HG03097 (cell line): ENCODE results near the gene PAQR8.

ENCODE experiments used
- ATAC-seq: cut with Tn5 transposase; IDR thresholded peaks from one replicate; pipeline ENCODE4 v1.9.1; 2021; ENCODE audit not compliant: unreplicated experiment, low FRiP score

The PAQR8 gene, protein sequence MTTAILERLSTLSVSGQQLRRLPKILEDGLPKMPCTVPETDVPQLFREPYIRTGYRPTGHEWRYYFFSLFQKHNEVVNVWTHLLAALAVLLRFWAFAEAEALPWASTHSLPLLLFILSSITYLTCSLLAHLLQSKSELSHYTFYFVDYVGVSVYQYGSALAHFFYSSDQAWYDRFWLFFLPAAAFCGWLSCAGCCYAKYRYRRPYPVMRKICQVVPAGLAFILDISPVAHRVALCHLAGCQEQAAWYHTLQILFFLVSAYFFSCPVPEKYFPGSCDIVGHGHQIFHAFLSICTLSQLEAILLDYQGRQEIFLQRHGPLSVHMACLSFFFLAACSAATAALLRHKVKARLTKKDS

DNA sequence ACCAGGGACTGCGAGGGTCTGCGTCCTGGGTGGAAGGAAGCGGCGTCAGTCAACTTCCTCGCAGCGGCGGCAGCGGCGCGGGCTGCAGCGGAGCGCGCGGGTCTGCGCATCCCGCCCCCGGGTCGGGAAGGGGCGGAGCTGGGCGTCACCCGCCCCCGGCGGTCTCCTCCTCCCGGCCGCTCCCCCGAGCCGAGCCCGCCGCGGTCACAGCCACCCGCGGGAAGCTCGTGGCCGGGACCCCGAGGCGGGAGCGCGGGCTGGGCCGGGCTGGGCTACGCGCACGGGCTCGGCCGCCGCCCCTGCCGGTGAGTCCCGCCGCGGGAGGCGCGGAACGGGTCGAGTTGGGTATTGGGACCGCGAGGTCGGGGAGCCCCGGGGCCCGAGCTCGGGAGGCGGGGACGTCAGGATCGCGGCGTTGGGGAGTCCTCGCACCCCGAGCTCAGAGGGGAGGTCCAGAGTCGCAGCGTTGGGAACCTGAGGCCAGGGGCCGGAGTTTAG, at the start of gene PAQR8:
TSS of gene PAQR8 (plus strand) at position 207 of the 498 bp plus-strand sequence. CDS start 41,063 bp downstream, outside the sequence.
- ATAC-seq, result peak; percentile 86

DNA sequence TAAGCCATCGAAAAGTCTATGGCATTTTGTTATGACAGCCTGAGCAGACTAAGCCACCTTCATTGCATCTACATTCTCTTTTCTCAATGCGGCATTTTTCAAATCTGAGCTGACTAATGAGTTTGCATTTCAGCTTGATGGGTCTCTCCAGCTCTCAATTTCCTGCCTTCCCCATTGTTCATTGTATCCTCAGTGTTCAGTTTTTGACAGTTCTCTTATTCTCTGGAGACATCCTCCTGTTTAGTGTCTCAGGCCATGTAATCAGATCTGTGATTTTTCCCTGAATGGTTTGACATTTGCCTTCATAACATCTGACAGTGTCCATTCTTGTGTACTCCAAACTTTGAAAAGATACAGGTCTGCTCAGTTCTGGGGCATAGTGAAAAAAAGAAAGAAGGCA, 49.5 kb upstream of the PAQR8 start:
- ATAC-seq, result no peak

DNA sequence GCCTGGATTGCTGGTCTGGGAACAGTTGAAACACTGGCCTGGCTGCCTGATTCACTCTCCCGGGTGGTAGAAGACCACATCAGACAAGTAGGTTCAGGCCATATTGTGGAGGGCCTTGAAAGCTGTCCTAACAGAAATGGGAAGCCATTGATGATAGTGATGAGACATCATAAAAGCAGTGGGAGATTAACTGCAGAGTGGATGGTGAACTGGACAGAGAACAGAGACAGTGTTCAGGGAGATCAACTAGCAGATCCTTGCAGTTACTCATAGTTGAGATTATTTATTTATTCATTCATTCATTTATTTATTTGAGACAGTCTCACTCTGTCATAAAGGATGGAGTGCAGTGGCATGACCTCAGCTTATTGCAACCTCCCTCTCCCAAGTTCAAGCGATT, 47.2 kb upstream of the PAQR8 start:
- no peak for ATAC-seq

DNA sequence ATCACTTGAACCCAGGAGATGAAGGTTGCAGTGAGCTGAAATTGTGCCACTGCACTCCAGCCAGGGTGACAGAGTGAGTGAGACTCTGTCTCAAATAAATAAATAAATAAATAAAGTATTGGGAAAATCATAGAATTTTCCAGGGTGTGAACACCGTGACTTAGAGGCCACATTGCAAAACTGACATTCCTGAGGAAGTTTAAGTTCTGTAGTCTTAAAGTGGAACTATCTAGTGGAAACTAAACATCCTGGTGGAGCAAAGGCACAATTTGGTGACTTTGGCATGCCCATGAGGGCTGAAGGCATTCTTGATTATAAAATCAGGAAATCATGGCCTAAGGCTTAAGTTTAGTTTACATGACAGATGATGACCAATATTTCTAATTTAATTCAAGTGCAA, 44.7 kb upstream of the PAQR8 start:
- no peak for ATAC-seq

DNA sequence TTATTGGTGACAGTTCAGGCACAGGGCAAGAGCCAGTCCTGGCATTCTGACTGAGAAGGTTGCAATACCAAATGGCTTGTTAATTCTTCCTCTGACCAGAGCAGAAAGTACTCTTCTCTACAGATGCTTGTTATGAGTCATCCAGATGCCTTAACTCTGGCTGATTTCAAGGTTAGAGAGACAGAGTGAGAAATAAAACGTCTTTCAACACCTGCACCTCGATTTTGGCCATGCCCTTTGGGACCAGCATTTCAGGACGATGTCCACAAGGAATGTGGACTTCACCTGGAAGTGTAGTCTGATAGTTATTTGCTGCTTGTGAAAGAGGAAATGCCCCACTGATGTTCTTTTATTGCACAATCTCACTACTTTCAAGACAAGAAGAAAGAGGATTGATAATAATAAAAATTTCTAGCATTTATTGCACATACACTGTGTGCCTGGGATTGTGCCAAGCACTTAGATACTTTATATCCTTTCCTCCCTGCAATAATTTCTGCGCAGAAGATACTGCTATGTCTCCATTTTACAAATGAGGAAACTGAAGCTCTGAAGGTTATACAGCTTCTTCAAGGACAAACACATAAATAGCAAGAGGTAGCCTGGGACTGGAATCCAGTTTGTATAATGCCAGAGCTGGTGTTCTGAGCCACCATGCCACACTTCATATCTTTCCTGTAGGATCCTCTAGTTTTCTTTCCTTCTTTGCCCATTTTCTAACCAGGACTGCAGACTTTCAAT, 43.9 kb upstream of the PAQR8 start:
- peak; percentile 100 for ATAC-seq

DNA sequence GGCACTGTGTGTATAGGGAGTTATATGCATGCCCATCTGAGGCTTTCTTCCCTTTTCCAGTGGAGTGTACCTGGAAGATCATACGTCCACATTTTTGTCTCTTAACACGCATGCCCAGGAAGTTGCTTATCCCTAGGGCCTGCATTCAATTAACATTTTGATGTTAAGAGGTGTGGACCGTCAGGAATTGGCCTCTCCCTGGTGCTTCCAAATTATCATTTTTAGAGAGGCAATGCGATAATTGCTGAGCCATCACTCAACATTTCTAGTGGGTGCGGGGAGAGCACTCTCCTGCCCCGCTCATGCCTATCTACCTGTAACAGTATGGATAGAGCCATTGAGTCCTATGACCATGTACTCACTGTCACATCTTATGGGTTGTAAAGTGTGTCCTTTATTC, 37.8 kb upstream of the PAQR8 start:
- ATAC-seq, result no peak

DNA sequence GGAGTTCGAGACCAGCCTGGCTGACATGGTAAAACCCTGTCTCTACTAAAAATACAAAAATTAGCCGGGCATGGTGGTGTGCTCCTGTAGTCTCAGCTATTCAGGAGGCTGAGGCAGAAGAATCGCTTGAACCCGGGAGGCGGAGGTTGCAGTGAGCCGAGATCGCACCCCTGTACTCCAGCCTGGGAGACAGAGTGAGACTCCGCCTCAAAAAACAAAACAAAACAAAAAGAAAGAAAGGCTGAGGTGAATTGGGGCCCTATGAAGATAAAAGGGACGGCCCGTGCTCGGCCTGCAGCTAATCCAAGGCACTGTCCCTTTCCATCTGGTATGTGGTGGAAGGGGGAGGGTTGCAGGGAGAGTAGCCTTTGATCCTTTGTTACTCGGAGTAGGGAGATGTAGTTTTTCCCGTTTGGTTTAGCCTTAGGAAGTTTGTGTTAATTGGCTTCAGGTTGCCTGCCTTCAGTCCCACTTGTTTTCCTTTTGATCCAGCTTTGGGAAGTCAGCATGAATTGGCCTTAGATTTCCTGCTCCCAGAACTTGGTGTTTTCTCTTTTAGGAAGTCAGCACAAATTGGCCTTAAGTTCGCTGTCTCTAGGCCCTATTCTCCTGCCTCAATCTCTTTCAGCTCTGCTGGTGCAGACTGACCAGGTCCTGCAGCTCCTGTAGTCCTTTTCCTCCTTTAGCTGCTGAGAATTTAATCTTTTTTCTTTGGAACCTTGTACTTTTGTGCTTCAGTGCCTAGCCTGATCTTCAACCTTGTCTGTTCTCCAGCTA, 36.1 kb upstream of the PAQR8 start:
- ATAC-seq, result no peak

DNA sequence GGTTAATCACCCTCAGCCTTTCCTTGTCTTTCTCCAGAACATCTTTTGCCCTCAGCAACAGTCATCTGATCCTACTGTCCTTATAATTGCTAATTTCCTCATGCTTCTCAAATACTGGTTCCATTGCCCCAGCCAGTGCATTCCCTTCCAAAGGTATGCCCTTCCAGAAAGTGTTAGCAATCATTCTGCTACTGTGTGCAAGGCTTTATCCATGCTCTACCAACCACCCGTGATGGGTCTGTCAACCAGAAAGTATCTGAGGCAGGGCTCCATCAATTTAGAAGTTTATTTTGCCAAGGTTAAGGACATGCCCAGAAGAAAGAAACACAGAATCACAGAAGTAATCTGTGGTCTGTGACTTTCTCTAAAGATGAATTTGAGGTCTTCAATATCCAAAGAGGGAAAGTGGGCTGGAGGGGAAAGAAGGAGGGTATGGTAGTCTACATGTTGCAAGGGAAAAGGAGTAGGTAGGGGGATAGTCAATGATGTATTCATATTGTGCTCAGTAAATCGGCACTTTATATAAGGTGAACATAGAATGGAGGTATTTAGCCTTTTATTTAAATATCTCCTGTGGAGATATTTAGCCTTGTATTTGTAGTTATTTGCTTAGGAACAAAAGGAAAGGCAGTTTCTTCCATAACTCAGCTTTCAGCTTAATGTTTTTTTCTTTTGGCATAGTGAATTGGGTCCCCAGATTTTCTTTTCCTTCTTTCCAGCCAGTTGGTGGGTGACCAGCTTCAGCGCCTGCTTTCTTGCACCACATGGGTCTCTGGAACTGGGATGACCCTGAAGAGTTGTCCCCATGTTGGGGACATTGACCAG, 35.2 kb upstream of the PAQR8 start:
- no peak for ATAC-seq

DNA sequence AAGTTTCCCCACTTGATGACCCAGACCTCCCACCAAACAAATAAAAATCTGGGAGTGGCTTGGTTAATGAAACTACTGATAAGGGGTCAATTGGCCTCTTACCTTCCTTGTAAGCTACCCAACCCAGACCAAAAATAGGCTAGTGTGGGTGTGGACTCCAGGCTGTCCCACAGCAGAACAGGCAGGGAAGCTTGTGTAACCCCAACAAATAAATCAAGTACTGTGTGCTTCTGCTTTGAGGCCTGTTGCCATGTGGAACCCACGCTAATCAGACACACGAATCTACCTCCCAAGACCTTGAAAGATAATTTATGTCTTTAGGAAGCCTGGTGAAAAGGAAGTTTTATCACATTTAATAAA, 33.7 kb upstream of the PAQR8 start:
- ATAC-seq, result no peak

DNA sequence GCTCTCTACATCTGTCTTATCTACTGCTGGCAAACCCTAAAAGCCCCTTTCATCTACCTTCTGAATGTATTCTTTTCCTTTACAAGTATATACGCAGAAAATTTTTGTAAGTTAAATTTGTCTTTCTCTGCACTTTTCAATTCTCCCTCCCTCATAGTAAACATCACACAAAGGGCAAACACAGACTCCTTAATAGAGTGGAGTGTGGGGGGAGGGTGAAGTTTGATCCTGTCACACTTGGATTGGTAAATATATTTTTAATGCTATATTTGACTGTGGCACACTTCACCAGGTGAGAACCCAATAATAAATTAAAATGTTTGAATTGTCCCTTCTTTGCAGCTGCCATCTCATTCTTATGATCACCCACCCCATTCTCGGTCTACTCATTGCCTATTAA, 33.2 kb upstream of the PAQR8 start:
- ATAC-seq, result no peak

DNA sequence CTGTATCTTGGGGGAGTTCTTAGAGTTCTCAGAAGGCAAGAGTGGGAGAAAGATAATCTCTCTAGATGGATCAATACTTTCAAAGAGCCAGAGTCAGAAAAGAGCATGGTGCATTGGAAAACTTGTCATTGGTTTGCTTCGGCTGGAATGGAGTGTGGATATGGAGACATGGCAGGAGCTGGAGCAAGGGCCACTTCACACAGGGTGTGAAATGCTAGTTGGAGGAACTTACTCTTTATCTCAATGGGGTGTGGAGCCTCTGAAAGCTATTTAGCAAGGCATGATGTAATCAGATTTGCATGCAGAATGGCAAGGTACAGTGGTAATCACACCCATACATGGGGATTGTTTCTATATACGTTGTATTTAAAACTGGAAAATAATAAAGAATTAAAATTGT, 31.5 kb upstream of the PAQR8 start:
- no peak for ATAC-seq

DNA sequence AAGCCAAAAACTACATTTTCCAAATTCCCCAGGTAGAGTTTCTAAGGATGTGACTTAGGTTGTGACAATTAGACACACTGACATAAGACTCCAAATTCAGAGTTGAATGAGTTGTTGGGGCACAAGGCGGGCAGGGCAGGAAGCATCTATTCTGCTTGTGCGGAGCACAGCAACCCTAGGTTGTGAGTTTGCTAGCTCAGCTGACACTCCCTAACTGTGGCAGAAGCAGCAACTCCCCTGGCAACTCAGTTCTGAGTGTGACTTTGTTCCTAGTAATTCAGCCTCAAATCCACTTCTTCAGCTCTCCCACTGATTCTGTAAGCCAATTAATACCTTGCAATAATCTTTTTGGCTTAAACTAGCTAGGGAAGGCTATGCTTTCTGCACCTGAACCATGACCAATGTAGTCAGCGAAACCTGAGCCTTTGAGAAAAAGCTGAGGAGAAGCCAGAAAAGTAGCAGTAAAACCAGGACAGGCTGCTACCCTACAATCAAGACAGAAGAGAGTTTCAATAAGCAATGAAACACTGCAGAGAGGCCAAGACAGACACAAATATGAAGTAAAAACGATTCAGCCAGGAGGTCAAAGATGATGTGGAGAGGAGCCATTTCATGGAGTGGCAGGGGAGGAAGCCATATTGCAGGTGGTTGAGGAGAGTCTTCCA, 30.0 kb upstream of the PAQR8 start:
- ATAC-seq, result no peak

DNA sequence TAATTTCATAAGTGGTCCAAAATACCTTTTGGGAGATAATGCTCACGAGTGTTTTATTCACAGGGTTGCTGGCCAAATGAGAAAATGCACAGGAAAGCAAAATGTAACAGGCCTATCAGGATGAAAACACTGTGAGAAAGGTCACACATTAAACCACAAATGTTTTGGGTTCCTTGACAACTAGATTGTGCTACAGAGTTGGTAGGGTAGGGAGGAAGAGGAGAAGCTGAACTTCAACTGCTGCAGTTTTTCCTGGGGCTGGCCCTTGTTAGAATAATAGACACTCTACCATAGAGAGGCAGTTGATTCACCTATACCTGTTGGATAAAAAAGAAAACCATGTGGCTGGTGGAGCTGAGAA, 28.1 kb upstream of the PAQR8 start:
- ATAC-seq, result no peak

DNA sequence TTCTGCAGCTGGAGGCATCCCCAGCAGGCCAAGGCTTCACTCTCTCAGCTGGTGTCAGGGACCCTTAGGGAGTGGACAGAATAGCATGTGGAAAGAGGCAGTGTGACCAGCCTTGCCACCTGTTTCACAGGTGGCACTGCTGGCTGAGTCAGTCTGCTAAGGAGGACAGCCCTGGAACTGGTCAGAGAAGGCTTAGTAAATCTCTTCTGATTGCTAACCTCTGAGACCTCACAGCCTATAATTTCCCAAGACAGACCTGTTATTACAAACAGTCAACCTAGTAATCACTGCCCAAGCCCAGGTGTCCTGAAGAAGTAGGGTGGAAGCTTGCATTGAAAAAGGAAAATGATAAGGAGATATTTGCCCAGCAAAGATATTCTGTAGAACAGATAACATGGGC, 26.4 kb upstream of the PAQR8 start:
- no peak for ATAC-seq

DNA sequence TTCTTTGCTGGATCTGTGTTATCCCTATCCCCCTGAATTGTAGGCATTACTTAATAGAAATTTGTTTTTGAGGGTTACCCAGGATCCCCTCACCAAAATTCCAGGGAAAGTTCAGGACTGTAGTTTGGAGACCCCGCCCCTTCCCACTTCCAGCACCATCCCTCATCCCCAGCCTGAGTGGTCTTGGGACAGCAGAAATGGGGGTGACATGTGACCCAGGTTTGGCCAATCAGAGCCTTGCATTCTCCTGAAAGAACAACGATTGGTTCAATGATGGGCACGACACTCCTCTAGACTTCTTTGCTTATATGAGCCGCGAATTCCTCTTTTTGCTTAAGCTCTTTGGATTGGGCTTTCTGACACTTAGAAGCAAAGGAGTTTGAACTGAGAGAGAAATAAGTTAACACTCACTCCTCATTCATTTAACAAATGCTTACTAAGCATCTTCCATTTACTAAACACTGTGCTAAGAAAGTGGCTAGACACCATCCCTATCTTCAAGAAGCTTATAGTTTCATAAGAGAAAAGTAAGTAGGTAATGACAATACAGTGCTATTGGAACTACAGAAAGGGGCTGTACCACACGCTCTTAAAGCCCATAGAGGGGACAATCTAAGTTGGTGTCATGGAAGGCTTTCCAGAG, 24.9 kb upstream of the PAQR8 start:
- ATAC-seq, result no peak

DNA sequence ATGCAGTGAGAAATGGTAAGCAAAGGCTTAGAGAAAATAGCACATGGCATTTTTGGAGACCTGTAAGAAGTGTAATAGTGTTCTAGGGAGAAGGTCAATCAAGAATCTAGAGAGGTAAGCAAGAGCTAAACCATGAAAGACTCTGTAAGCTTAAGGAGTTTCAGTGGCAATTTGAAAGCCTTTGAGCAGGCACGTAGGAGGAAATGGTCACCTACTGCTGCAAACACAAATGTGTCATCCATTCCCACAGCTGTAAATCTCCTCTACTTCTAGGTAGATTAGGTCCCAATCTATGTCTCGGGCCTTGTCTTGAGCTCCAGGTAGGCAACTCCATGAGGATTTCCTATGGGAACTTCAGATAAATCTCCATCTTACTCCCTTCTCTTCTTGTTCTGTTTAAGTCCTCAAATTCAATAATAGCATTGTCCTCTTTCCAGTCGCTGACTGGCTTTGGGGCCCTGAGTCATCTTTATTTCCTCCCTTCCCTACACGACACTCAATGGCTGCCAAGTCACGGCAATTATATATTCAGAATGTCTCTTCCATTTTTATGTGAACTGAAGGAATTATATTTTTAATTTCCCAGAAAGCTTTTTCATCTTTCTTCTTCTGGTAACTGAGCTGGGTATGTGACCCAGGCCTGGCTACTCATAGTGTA, 24.2 kb upstream of the PAQR8 start:
- ATAC-seq, result no peak

DNA sequence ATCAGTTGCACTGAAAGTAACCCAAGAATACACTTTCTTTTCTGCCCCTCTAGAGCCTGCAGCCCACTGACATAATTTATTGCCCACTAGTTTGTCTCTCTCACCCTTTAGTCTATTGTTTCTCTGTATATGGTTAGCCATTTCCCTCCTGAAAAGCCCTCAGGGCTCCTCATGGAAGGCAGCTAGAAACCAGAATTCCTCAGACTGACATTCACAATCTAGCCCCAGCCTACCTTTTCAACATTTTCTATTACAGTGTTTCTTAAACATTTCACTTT, 21.4 kb upstream of the PAQR8 start:
- no peak for ATAC-seq

DNA sequence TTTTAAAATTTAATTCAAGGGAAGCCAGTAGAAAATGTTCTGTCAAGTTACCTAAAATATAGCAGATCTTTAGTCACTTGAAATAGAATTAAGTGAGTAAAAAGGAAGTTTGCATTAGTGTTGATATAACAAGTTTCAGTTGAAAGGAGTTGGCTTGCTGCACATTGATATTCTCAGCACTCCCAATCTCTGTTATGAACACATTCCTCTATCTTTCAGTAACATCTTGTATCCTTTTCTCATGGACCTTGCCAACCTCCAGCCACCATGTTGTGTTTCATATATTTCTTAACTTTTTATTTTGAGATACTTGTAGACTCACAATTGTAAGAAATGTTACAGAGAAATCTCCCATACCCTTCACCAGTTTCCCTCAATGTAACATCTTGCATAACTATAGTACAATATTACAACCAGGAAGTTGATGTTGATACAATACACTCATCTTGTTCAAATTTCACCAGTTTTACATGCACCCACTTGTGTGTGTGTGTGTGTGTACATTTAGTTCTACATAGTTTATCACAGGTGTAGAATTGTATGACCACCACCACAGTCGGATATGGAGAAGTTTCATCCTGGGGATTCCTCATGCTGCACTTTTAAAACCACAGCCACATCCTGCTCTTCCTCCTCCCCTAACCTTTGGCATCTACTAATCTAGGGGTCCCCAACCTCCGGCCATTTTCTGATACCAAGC, 20.2 kb upstream of the PAQR8 start:
- ATAC-seq, result no peak

DNA sequence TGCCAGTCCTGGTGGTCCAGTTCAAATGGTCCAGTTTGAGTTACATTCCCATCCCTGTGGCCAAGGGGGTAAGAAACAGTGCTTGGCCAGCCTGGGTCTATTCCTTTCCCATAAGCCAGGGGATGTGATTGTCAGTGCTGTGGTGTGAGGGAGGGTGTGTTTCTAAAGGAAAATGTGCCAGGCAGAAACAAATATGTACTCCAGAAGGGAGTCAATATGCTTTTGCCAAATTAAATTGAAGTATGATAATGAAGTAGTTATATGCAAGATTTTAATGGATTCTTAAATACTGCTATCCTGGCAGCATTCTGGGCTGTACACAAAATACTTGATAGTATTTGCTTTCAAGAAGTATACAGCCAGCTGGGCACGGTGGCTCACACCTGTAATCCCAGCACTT, 16.6 kb upstream of the PAQR8 start:
- ATAC-seq, result no peak
